GM18873 (cell line): ENCODE measurements around the gene GLB1L3.
A peak's percentile ranks its signal among the peaks of the same experiment; 100 is the strongest.
"Not testable (repeated sequence)": the region's sequence is repeated elsewhere in the genome, so short reads cannot be mapped to it uniquely, and the experiment has no call there.

Experiments
- ATAC-seq: cut with Tn5 transposase; IDR thresholded peaks from one replicate; pipeline ENCODE4 v1.9.1; 2021; ENCODE audit warnings: mild to moderate bottlenecking, moderate library complexity, moderate number of reproducible peaks; ENCODE audit not compliant: unreplicated experiment, low FRiP score

GLB1L3 gene

GRCh38 chr11:134250675-134251074, 25.5 kb upstream of the GLB1L3 start:
- ATAC-seq, result no peak

DNA sequence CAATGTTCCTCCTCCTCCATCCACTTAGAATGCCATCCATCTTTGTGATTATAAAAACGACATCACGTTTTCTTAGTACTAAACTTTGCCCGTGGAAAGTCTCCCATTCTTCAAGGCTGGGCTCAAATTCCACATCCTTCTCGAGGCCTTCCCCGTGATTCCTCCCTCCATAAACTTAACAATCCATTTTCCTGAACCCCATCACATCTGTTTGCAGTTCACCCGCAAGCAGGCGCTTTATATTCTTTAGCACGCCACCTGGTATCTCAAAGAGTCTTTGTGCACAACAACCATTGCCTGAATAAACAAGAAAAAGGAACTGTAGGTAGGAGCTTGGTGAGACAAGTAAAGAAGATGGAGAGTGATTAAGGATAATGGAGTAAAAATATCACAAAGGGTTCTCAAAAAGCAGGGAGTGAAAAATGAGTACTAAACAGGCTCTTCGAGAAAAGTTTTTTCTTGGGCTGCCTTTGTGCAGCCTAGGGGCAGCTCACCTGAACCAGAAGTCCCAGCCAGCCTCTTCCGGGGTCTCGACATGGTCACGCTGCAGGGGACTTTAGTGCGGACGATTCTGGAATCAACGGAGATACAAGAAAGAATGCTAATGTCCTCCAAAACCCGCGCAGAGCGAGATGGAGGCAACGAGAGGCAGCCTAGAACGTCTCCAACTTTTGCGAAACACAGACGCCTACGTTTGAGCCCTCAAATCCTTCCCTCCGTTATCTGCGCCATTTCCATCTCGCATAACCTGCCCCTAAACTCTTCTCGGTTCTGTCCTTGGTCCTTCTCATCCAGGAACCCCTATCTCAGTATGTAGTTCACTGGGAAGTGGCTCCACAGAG, 23.6 kb upstream of the GLB1L3 start:
- peak; percentile 26 for ATAC-seq

GRCh38 chr11:134253188-134253993, 22.8 kb upstream of the GLB1L3 start, which contains the start of the genes ACAD8 and THYN1:
ACAD8 (plus strand) TSS chr11:134253568; CDS start chr11:134253601, 33 bp downstream.
THYN1 (minus strand) TSS chr11:134253352; CDS start chr11:134252882, 470 bp downstream.
- peak; percentile 99 for ATAC-seq

GRCh38 chr11:134254433-134255183, 21.6 kb upstream of the GLB1L3 start:
- no peak for ATAC-seq

- not testable (repeated sequence) for ATAC-seq
Observed at GRCh38 chr11:134255184-134255561, 21.0 kb upstream of the GLB1L3 start.

GRCh38 chr11:134257101-134257500, 19.1 kb upstream of the GLB1L3 start:
- ATAC-seq, result no peak

- no peak for ATAC-seq
Observed at GRCh38 chr11:134258577-134258976, 17.6 kb upstream of the GLB1L3 start.

- no peak for ATAC-seq
Observed at GRCh38 chr11:134260503-134260902, 15.7 kb upstream of the GLB1L3 start.

DNA sequence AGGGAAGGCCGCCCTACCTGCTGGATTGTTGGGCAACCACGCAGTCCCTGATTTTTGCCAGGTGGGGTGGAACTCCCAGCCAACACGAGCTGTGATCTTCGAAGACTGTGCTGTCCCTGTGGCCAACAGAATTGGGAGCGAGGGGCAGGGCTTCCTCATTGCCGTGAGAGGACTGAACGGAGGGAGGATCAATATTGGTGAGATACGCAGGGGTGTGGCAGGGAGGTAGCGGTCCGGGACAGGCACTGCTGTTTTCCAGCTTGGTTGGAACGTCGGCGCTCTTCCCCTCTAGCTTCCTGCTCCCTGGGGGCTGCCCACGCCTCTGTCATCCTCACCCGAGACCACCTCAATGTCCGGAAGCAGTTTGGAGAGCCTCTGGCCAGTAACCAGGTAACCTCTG, 15.2 kb upstream of the GLB1L3 start:
- ATAC-seq, result no peak

DNA sequence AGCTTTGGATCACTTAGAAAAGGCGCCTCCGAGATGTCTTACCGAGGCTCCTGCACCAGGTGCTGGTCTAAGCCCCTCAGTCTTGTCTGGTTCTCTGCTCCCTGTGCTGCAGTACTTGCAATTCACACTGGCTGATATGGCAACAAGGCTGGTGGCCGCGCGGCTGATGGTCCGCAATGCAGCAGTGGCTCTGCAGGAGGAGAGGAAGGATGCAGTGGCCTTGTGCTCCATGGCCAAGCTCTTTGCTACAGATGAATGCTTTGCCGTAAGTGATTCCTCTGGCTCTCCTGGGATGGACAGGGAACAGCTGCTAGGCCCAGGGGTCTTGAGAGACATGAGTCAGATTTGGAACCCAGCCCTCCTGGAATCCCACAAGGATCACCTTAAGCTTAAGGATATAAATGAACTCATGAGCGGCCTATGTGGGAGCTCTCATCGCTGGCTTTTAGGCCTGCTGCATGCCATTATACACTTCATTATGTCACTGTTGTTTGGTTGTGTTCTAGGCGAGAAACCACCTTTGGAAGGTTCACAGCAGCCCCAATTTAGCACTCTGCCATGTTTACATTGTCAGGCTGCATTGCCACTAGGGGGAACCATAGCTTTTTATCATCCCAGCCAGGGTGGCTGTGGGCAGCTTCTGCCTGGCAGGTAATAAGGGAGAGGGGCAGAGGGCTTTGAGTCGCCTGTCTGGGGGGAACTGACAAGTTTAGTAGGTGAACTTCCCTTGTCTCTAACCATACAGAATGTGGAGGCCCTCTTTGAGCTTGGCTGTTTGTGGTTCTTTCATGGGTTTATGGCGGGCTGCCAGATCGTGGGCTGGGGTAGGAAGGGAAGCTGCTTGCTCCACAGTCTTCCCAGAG, 14.3 kb upstream of the GLB1L3 start:
- ATAC-seq, result no peak

DNA sequence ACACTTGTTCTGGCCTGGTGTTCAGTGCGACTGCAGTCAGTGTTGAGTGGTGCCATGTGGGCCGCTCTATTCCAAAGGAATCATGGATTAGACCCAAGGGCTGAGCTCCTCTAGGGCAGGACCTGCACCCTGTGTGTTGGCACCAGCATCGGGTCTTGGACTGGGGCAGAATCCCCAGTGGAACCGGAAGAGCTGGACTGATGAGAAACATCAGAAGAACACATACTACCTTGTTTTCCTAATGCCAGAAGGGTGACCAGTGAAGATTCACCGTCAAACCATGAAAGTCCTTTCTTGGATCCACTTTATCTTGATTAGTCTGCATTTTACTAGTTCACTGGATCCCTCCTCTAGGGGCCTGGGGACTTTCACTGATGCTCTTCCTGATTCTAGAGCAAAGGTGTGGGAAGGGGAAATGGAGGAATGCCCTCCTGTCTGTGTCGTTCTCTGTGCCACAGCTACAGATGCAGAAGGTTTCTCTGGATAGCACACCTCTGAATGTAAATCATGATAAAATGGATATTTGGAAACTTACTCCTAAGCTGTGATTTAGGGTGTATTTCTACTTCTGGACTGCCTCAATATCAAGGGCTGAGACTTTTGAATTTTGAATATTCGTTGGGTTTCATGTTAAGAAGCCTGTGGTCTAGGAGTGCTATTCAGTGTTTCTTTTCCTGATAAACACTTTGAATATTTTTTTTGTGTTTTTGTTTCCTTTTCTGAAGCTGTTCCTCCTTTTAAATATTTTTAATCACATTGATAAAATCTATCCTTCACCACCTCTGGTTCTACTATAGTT, 11.0 kb upstream of the GLB1L3 start:
- ATAC-seq, result no peak

DNA sequence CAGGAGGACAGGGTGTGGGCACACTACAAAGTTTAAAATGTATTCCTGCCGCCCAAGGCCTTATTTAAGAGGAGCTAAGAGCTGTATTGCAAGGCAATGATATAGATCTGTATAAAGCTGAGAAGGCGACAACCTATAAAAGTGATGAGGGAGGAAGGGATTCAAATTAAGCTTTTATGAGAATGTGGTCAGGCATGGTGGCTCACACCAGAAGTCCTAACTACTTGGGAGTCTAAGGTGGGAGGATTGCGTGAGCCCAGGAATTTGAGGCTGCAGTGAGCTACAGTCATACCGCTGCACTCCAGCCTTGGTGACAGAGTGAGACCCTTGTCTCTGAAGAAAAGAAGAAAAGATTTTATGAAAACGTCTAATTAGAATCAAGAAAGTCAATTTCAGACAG, 9.7 kb upstream of the GLB1L3 start:
- no peak for ATAC-seq

GRCh38 chr11:134266841-134267251, 9.3 kb upstream of the GLB1L3 start:
- no peak for ATAC-seq

- no peak for ATAC-seq
Observed at GRCh38 chr11:134267461-134267860, 8.7 kb upstream of the GLB1L3 start.

GRCh38 chr11:134267966-134268365, 8.2 kb upstream of the GLB1L3 start:
- no peak for ATAC-seq

- ATAC-seq, result no peak
Observed at GRCh38 chr11:134270250-134270714, 5.9 kb upstream of the GLB1L3 start.

GRCh38 chr11:134271978-134272377, 4.2 kb upstream of the GLB1L3 start:
- no peak for ATAC-seq

GRCh38 chr11:134272381-134273316, 3.5 kb upstream of the GLB1L3 start:
- no peak for ATAC-seq
